RPMI7951 (cell line): ENCODE results near the gene ODF2. TPM values are rescaled to one million over a fixed set of nuclear protein-coding genes. Genes with fewer than 3 reads are reported as not detected.
"Not testable (repeated sequence)": the region's sequence is repeated elsewhere in the genome, so short reads cannot be mapped to it uniquely, and the experiment has no call there.

Experiments used
- DNase-seq: peaks from one replicate; pipeline ENCODE4 v3.0.0-alpha.2; 2012; ENCODE audit warnings: low read depth
- total RNA-seq: library from RNA; depleted of rRNA; stranded (reverse); fragments of >200 nt; shearing (Covaris generic); gene quantifications from 2 replicates; pipeline ENCODE4 v1.2.3, GENCODE V29; 2014

Gene ODF2
- total RNA-seq, 1 experiment from 2014 or later: 57.1 TPM

- DNase-seq: no peak
These were observed 26.4 kb downstream of the ODF2 start for GRCh38 chr9:128482186-128482585.

- no peak for DNase-seq
These were observed 29.0 kb downstream of the ODF2 start for GRCh38 chr9:128484686-128485413.

GRCh38 chr9:128485414-128485855 lies 29.6 kb downstream of the ODF2 start:
- DNase-seq: no peak

- no peak for DNase-seq
These were observed 30.4 kb downstream of the ODF2 start for GRCh38 chr9:128486201-128486600.

GRCh38 chr9:128493424-128493823 lies 37.6 kb downstream of the ODF2 start:
- no peak for DNase-seq

- no peak for DNase-seq
These were observed 38.4 kb downstream of the ODF2 start for GRCh38 chr9:128494108-128494745.

GRCh38 chr9:128494746-128495129 lies 38.9 kb downstream of the ODF2 start:
- no peak for DNase-seq

- DNase-seq: no peak
These were observed 39.5 kb downstream of the ODF2 start for GRCh38 chr9:128495296-128495695.

GRCh38 chr9:128495804-128496417 lies 40.1 kb downstream of the ODF2 start:
- DNase-seq: no peak

GRCh38 chr9:128497824-128498610 lies 42.2 kb downstream of the ODF2 start:
- no peak for DNase-seq

- no peak for DNase-seq
These were observed 43.1 kb downstream of the ODF2 start for GRCh38 chr9:128498911-128499310.

- no peak for DNase-seq
These were observed 44.1 kb downstream of the ODF2 start for GRCh38 chr9:128499920-128500319.

GRCh38 chr9:128503415-128503825 lies 47.6 kb downstream of the ODF2 start:
- not testable (repeated sequence) for DNase-seq

- peak; percentile 44 for DNase-seq
These were observed 48.1 kb downstream of the ODF2 start for GRCh38 chr9:128503870-128504269.

- peak; percentile 83 for DNase-seq
These were observed 48.9 kb downstream of the ODF2 start, which contains the start of gene GLE1 for GRCh38 chr9:128504485-128505413. Gene GLE1 (plus strand): TSS chr9:128504719. CDS start chr9:128504806, 87 bp downstream.

GRCh38 chr9:128505414-128505765 lies 49.6 kb downstream of the ODF2 start:
- peak; percentile 31 for DNase-seq

- not testable (repeated sequence) for DNase-seq
These were observed 50.1 kb downstream of the ODF2 start for GRCh38 chr9:128505906-128506305.

GRCh38 chr9:128512820-128513219 lies 57.0 kb downstream of the ODF2 start:
- DNase-seq: no peak

GRCh38 chr9:128521956-128522355 lies 66.2 kb downstream of the ODF2 start:
- no peak for DNase-seq

GRCh38 chr9:128523199-128523925 lies 67.6 kb downstream of the ODF2 start:
- DNase-seq: peak; percentile 21
